ENCODE measurements around the gene CHAF1A.

DNA sequence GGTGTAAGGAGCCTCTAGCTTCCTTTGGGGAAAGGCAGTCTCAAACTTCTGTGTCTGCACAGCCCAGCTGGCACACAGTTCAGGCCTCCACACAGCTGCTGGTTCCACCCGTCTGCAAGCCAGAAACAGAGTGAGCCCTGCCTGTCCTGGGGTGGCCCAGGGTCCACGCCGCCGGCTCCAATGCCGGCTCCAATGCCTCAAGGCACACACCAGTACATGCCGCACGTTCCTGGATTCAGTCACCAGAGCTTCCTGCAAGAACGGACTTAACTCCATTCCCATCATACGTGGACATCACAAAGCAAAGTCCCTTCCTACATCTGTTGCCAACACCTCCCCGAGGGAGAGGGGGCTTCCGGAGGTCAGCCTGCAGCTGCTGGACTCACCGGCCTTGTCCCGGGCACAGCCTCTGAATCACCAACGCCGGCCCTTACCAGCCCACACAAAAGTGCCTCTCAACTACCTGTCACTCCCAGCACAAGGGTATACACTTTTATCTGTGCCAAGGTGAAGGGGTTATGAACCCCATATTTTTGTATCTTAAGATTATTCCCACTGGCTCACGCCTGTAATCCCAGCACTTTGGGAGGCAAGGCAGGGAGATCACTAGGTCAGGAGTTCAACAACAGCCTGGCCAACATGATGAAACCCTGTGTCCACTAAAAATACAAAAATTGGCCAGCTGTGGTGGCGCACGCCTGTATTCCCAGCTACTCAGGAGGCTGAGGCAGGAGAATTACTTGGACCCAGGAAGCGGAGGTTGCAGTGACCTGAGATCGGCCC lies 10.5 kb upstream of the CHAF1A start:
- TF ChIP-seq, protein P1, sequence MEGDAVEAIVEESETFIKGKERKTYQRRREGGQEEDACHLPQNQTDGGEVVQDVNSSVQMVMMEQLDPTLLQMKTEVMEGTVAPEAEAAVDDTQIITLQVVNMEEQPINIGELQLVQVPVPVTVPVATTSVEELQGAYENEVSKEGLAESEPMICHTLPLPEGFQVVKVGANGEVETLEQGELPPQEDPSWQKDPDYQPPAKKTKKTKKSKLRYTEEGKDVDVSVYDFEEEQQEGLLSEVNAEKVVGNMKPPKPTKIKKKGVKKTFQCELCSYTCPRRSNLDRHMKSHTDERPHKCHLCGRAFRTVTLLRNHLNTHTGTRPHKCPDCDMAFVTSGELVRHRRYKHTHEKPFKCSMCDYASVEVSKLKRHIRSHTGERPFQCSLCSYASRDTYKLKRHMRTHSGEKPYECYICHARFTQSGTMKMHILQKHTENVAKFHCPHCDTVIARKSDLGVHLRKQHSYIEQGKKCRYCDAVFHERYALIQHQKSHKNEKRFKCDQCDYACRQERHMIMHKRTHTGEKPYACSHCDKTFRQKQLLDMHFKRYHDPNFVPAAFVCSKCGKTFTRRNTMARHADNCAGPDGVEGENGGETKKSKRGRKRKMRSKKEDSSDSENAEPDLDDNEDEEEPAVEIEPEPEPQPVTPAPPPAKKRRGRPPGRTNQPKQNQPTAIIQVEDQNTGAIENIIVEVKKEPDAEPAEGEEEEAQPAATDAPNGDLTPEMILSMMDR (IDR thresholded peaks at IDR 0.05), result no peak
- TF ChIP-seq POLR2A (IDR thresholded peaks at IDR 0.05), result no peak
- peak; percentile 86 for TF ChIP-seq POLR2AphosphoS5 (IDR thresholded peaks at IDR 0.05)

Data from gastroesophageal sphincter (tissue), 3 donors.